GM21723 (cell line): ENCODE results near the gene MAK.
"Not testable (repeated sequence)": the region's sequence is repeated elsewhere in the genome, so short reads cannot be mapped to it uniquely, and the experiment has no call there.

Source experiments
- ATAC-seq: cut with Tn5 transposase; IDR thresholded peaks from one replicate; pipeline ENCODE4 v1.9.1; 2021; ENCODE audit warnings: mild to moderate bottlenecking, moderate library complexity; ENCODE audit not compliant: unreplicated experiment

MAK gene

GRCh38 chr6:10792101-10792500, 46.2 kb downstream of the MAK start:
- ATAC-seq = no peak

GRCh38 chr6:10791673-10792072, 46.7 kb downstream of the MAK start:
- no peak for ATAC-seq

- ATAC-seq = no peak
Observed at GRCh38 chr6:10779076-10779475, 59.3 kb downstream of the MAK start.

- no peak for ATAC-seq
Observed at GRCh38 chr6:10778230-10778629, 60.1 kb downstream of the MAK start.

- no peak for ATAC-seq
Observed at GRCh38 chr6:10771371-10771894, 66.9 kb downstream of the MAK start.

- ATAC-seq = no peak
Observed at GRCh38 chr6:10769419-10769818, 68.9 kb downstream of the MAK start.

GRCh38 chr6:10763006-10763405, 75.3 kb downstream of the MAK start:
- no peak for ATAC-seq

GRCh38 chr6:10759884-10760329, 78.4 kb downstream of the MAK start:
- ATAC-seq = no peak

- ATAC-seq = no peak
Observed at GRCh38 chr6:10759312-10759839, 79.0 kb downstream of the MAK start.

GRCh38 chr6:10756085-10756484, 82.3 kb downstream of the MAK start:
- no peak for ATAC-seq

- not testable (repeated sequence) for ATAC-seq
Observed at GRCh38 chr6:10751757-10752156, 86.6 kb downstream of the MAK start.

GRCh38 chr6:10750568-10750967, 87.8 kb downstream of the MAK start:
- not testable (repeated sequence) for ATAC-seq

- ATAC-seq = no peak
Observed at GRCh38 chr6:10749734-10750133, 88.6 kb downstream of the MAK start.

GRCh38 chr6:10747251-10747972, 90.9 kb downstream of the MAK start, which contains the start of gene TMEM14B:
Gene TMEM14B (plus strand): TSS chr6:10747805. CDS start chr6:10749246, 1,441 bp downstream.
- ATAC-seq = peak; percentile 96

GRCh38 chr6:10746915-10747250, 91.5 kb downstream of the MAK start:
- ATAC-seq = no peak

GRCh38 chr6:10745116-10745515, 93.2 kb downstream of the MAK start:
- ATAC-seq = no peak

GRCh38 chr6:10743515-10743914, 94.8 kb downstream of the MAK start:
- ATAC-seq = no peak

GRCh38 chr6:10742251-10742650, 96.1 kb downstream of the MAK start:
- ATAC-seq = no peak

- ATAC-seq = not testable (repeated sequence)
Observed at GRCh38 chr6:10741643-10742042, 96.7 kb downstream of the MAK start.

GRCh38 chr6:10740061-10740460, 98.3 kb downstream of the MAK start:
- no peak for ATAC-seq

- no peak for ATAC-seq
Observed at GRCh38 chr6:10736731-10737130, 101.6 kb downstream of the MAK start.

GRCh38 chr6:10733863-10734262, 104.5 kb downstream of the MAK start:
- ATAC-seq = no peak
